Vagina (tissue), 2 donors: ENCODE results near the gene ZMAT5. TPM values are rescaled to one million over a fixed set of nuclear protein-coding genes. Genes with fewer than 3 reads are reported as not detected.

Experiments
- DNase-seq, 2 donors: peaks; one replicate each; pipeline ENCODE4 v3.0.0-alpha.2; 2017; ENCODE audit errors: extremely low spot score in 2 of 2
- H3K27ac ChIP-seq: fragments of 200-600 bp; sonication (generic); one replicate; pipeline ENCODE4 v1.5.1; 2019
- H3K27me3 ChIP-seq: fragments of 200-600 bp; sonication (generic); one replicate; pipeline ENCODE4 v1.5.1; 2019
- H3K36me3 ChIP-seq, 2 donors: fragments of 200-600 bp; sonication (generic); one replicate each; pipeline ENCODE4 v1.5.1; 2017 to 2019
- H3K4me1 ChIP-seq: fragments of 200-600 bp; sonication (generic); one replicate; pipeline ENCODE4 v1.5.1; 2019
- H3K4me3 ChIP-seq, 2 donors: fragments of 200-600 bp; sonication (generic); 1 replicate in 1 of 2; 2 replicates in 1 of 2; pipeline ENCODE4 v1.5.1; 2016 to 2019
- H3K9me3 ChIP-seq: fragments of 200-600 bp; sonication (generic); one replicate; pipeline ENCODE4 v1.5.1; 2019
- CTCF ChIP-seq, 3 experiments: fragments of 450-650 bp in 2 of 3; fragments of 200-600 bp in 1 of 3; sonication (generic) in 1 of 3; IDR thresholded peaks; one replicate each; pipeline ENCODE4 v1.5.1; 2017 to 2019; ENCODE audit warnings: antibody characterized with exemption in 3 of 3, mild to moderate bottlenecking in 2 of 3, moderate library complexity in 2 of 3
- POLR2A ChIP-seq, 2 donors: fragments of 450-650 bp; IDR thresholded peaks; one replicate each; pipeline ENCODE4 v1.6.1; 2017; ENCODE audit warnings: antibody characterized with exemption in 2 of 2, mild to moderate bottlenecking in 2 of 2, moderate library complexity in 2 of 2
- POLR2AphosphoS5 ChIP-seq, 2 donors: sonication (generic); formaldehyde crosslinking; IDR thresholded peaks; one replicate each; pipeline ENCODE4 v1.9.0; 2017; ENCODE audit warnings: antibody characterized with exemption in 2 of 2, mild to moderate bottlenecking in 2 of 2, low read depth in 1 of 2; ENCODE audit not compliant: insufficient read depth in 1 of 2
- intact Hi-C: fragments of 100-400 bp; cut with DNase I; formaldehyde crosslinking; loops from one replicate; pipeline ENCODE4 v1.15.1; 2023
- total RNA-seq: library from RNA; depleted of rRNA; stranded (reverse); fragments of >200 nt; gene quantifications from one replicate; pipeline ENCODE4 v1.2.3, GENCODE V29; 2016

The ZMAT5 gene
- total RNA-seq, 1 donor from 2014 or later, result 22.6 TPM

DNA sequence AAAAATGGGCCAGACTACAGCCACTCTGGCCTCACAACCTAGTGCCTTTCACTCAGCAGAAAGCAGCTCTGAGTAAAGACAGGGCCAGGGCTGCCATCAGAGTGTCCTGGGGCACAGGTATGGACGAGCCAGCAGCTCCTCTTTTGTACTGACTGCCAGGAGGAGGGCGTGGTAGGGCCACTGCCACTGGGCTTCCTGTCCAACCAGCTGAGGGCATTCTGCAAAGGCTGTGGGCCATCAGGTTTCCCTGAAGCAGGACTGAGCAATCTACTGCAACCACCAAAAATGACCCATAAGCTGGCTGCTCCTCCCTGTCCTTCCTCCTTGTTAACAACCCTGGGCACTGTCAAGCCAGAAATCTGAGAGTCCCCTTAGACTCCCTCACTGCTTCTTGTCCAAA lies 38.2 kb upstream of the ZMAT5 start:
- H3K4me3 ChIP-seq, result no peak overlapping the region
- peaks cover 0 to 90% of the 10 kb centered on the region in 2 donors for H3K36me3 ChIP-seq
- H3K27me3 ChIP-seq, result no peaks in the 10 kb centered on the region
- intact Hi-C loops, result no loop called here
- TF ChIP-seq POLR2A (IDR thresholded peaks at IDR 0.05) (no peak), POLR2AphosphoS5 (IDR thresholded peaks at IDR 0.05; ENCODE audit: insufficient read depth in 1 of 2, low read depth in 1 of 2) (no peak), CTCF (IDR thresholded peaks at IDR 0.05) (no peak)
- no peak for DNase-seq
- H3K9me3 ChIP-seq, result no peaks in the 10 kb centered on the region
- H3K4me1 ChIP-seq, result peaks cover 3% of the 10 kb centered on the region
- H3K27ac ChIP-seq, result no peak overlapping the region

DNA sequence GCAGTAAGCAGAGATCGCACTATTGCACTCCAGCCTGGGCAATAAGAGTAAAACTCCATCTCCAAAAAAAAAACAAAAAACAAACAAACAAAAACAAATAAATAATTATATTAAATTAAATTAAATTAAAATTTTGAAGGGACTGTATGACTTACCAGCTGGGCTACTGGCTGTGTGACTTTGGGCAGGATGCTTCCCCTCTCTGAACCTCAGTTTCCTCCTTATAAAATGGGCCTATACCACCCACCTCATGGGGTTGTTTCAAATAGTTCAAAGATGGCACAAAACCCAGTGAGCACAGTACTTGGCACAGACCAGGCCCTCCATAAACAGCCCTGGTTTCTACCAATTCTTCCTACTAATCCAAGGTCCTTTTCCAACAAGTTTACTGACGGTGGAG lies 36.4 kb upstream of the ZMAT5 start:
- Histone ChIP-seq H3K4me1 (peaks cover 20% of the 10 kb centered on the region), H3K27ac (no peak overlapping the region), H3K9me3 (no peaks in the 10 kb centered on the region), H3K27me3 (no peaks in the 10 kb centered on the region), H3K36me3 (peaks cover 0 to 80% of the 10 kb centered on the region in 2 donors), H3K4me3 (no peak overlapping the region)
- no peak for DNase-seq
- intact Hi-C loops, result no loop called here
- TF ChIP-seq POLR2A (IDR thresholded peaks at IDR 0.05) (no peak), CTCF (IDR thresholded peaks at IDR 0.05) (no peak), POLR2AphosphoS5 (IDR thresholded peaks at IDR 0.05; ENCODE audit: insufficient read depth in 1 of 2, low read depth in 1 of 2) (no peak)

DNA sequence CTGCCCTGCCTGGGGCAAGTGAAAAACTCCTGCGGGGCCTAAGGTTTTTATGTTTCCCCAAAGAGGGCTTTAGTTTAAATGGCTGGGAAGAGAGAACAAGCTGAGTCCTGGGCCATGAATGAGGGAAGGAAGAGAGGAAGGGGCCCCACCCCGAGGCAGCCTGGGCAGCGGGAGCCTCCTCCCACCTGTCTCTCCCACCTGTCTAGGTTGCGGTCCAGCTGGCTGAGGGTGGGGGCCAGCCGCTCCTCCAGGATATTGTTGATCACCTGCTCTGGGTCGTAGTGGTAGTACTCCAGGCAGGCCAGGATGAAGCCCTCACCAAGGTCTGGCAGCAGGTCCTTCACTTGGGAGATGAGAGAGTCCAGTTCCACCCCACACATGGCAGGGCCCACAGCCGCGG lies 35.0 kb upstream of the ZMAT5 start:
- Histone ChIP-seq H3K4me3 (no peak overlapping the region), H3K4me1 (peaks cover 33% of the 10 kb centered on the region), H3K27me3 (no peaks in the 10 kb centered on the region), H3K9me3 (no peaks in the 10 kb centered on the region), H3K36me3 (peaks cover 0 to 69% of the 10 kb centered on the region in 2 donors), H3K27ac (no peak overlapping the region)
- TF ChIP-seq CTCF (IDR thresholded peaks at IDR 0.05), result no peak
- TF ChIP-seq POLR2A (IDR thresholded peaks at IDR 0.05), result no peak
- TF ChIP-seq POLR2AphosphoS5 (IDR thresholded peaks at IDR 0.05; ENCODE audit: insufficient read depth in 1 of 2, low read depth in 1 of 2), result no peak
- DNase-seq, result no peak
- intact Hi-C loops, result no loop called here

- Histone ChIP-seq H3K36me3 (peaks cover 0 to 68% of the 10 kb centered on the region in 2 donors), H3K4me3 (no peak overlapping the region), H3K27ac (peak overlapping the region; percentile 73), H3K9me3 (no peaks in the 10 kb centered on the region), H3K4me1 (peaks cover 33% of the 10 kb centered on the region), H3K27me3 (no peaks in the 10 kb centered on the region)
- TF ChIP-seq POLR2A (IDR thresholded peaks at IDR 0.05) (no peak), CTCF (IDR thresholded peaks at IDR 0.05) (no peak), POLR2AphosphoS5 (IDR thresholded peaks at IDR 0.05; ENCODE audit: insufficient read depth in 1 of 2, low read depth in 1 of 2) (no peak)
- intact Hi-C loops, result no loop called here
- DNase-seq, result no peak
These were observed 34.3 kb upstream of the ZMAT5 start for GRCh38 chr22:29801153-29801552.

- Histone ChIP-seq H3K27me3 (no peaks in the 10 kb centered on the region), H3K4me1 (peaks cover 33% of the 10 kb centered on the region), H3K36me3 (peaks cover 0 to 49% of the 10 kb centered on the region in 2 donors), H3K27ac (peak overlapping the region; percentile 73), H3K9me3 (no peaks in the 10 kb centered on the region), H3K4me3 (peak overlapping the region in 1 of 2 donors; percentile 0)
- TF ChIP-seq CTCF (IDR thresholded peaks at IDR 0.05) (peak in 1 of 3 experiments; percentile 26), POLR2A (IDR thresholded peaks at IDR 0.05) (no peak), POLR2AphosphoS5 (IDR thresholded peaks at IDR 0.05; ENCODE audit: insufficient read depth in 1 of 2, low read depth in 1 of 2) (peak; percentile 88 to 92)
- peak in 1 of 2 donors; percentile 97 for DNase-seq
- intact Hi-C loops, result no loop called here
These were observed 32.4 kb upstream of the ZMAT5 start for GRCh38 chr22:29799217-29799680.
